HCT116 (cell line): ENCODE measurements around the gene TFDP1. TPM values are rescaled to one million over a fixed set of nuclear protein-coding genes. Genes with fewer than 3 reads are reported as not detected.

Experiments
- ATAC-seq: fragments of 200-7000 bp; cut with Tn5 transposase; 2 replicates; pipeline ENCODE4 v1.9.1; 2020; ENCODE audit warnings: mild to moderate bottlenecking, moderate library complexity
- BruUV-seq: library from RNA; stranded (reverse); fragments of 400-500 nt; replicated peaks from 2 replicates; lab custom pipeline; 2021; lab: Mats Ljungman, UMichigan
- CTCF ChIA-PET: fragments of 300-600 bp; sonication (Branson Sonifier 250); formaldehyde crosslinking; loops from one replicate; lab custom pipeline; 2021; ENCODE audit warnings: antibody characterized with exemption; lab: Charles Lee
- POLR2A ChIA-PET: fragments of 300-600, 350-600 bp; sonication (Branson Sonifier 250); formaldehyde crosslinking; loops from one replicate; lab custom pipeline; 2021; ENCODE audit warnings: antibody characterized with exemption; lab: Charles Lee
- RAD21 ChIA-PET, 2 experiments: fragments of 300-600 bp; sonication (Branson Sonifier 250); formaldehyde crosslinking; loops; one replicate each; lab custom pipeline; 2023; ENCODE audit warnings: low total read pairs in 2 of 2; ENCODE audit not compliant: uncharacterized antibody in 2 of 2, unreplicated experiment in 2 of 2, low non-redundant PET in 1 of 2; lab: Charles Lee
- DNase-seq: peaks from one replicate; pipeline ENCODE4 v3.0.0-alpha.2; 2010; ENCODE audit warnings: low read depth, low spot score
- H2AFZ ChIP-seq: fragments of 200-600 bp; shearing (Covaris generic), sonication (generic); 2 replicates; pipeline ENCODE4 v1.6.1; 2017; ENCODE audit warnings: low read depth, mixed run types, mixed read lengths, antibody characterized with exemption, low read length; ENCODE audit not compliant: poor library complexity, severe bottlenecking
- H3K27ac ChIP-seq: 2 replicates; pipeline ENCODE4 v1.5.1; 2012; ENCODE audit warnings: low read depth, low read length
- H3K27me3 ChIP-seq: fragments of 200-600 bp; sonication (generic); 2 replicates; pipeline ENCODE4 v1.6.1; 2016; ENCODE audit warnings: mixed run types, low read length, mixed read lengths; ENCODE audit not compliant: insufficient read depth
- H3K36me3 ChIP-seq, 2 experiments: fragments of 200-500 bp in 1 of 2; fragments of 200-600 bp in 1 of 2; sonication (Bioruptor generic) in 1 of 2; sonication (generic) in 1 of 2; 2 replicates each; pipeline versions ENCODE4 v1.5.1 to v1.6.1; 2014 to 2016; ENCODE audit warnings: low read length in 2 of 2, inconsistent platforms in 1 of 2, mixed read lengths in 1 of 2, mixed run types in 1 of 2; ENCODE audit not compliant: insufficient read depth in 2 of 2, control insufficient read depth in 1 of 2
- H3K4me1 ChIP-seq, 2 experiments: fragments of 200-600 bp in 1 of 2; sonication (generic) in 1 of 2; 2 replicates each; pipeline versions ENCODE4 v1.5.1 to v1.6.1; 2012 to 2017; ENCODE audit warnings: low read length in 2 of 2, inconsistent platforms in 1 of 2, mild to moderate bottlenecking in 1 of 2, mixed read lengths in 1 of 2, mixed run types in 1 of 2, moderate library complexity in 1 of 2; ENCODE audit not compliant: insufficient read depth in 2 of 2, control insufficient read depth in 1 of 2
- H3K4me2 ChIP-seq: fragments of 200-600 bp; sonication (generic); 2 replicates; pipeline ENCODE4 v1.6.1; 2017; ENCODE audit warnings: mixed run types, low read length, mixed read lengths
- H3K4me3 ChIP-seq, 2 experiments: fragments of 200-600 bp in 1 of 2; sonication (generic) in 1 of 2; replicated peaks in 1 of 2; 2 replicates each; pipeline ENCODE4 v1.5.1; 2011 to 2016; ENCODE audit warnings: low read length in 2 of 2, control low read depth in 1 of 2, low read depth in 1 of 2, mild to moderate bottlenecking in 1 of 2, mixed read lengths in 1 of 2, mixed run types in 1 of 2
- H3K79me2 ChIP-seq: fragments of 200-600 bp; sonication (generic); 2 replicates; pipeline ENCODE4 v1.6.1; 2017; ENCODE audit warnings: mild to moderate bottlenecking, mixed run types, low read length, moderate library complexity, mixed read lengths; ENCODE audit not compliant: insufficient read depth
- H3K9ac ChIP-seq: fragments of 200-600 bp; sonication (generic); 2 replicates; pipeline ENCODE4 v1.6.1; 2016; ENCODE audit warnings: low read length, mixed read lengths
- H3K9me2 ChIP-seq: fragments of 200-600 bp; sonication (generic), shearing (Covaris generic); 2 replicates; pipeline ENCODE4 v1.6.1; 2017; ENCODE audit warnings: mixed run types, mild to moderate bottlenecking, moderate library complexity; ENCODE audit not compliant: insufficient read depth
- H3K9me3 ChIP-seq, 2 experiments: fragments of 200-500 bp in 1 of 2; fragments of 200-600 bp in 1 of 2; sonication (Bioruptor generic) in 1 of 2; sonication (generic) in 1 of 2; 2 replicates each; pipeline ENCODE4 v1.6.1; 2014 to 2017; ENCODE audit warnings: low read length in 2 of 2, mixed read lengths in 2 of 2, inconsistent platforms in 1 of 2, low read depth in 1 of 2, mild to moderate bottlenecking in 1 of 2, mixed run types in 1 of 2, moderate library complexity in 1 of 2; ENCODE audit not compliant: control insufficient read depth in 1 of 2, insufficient read depth in 1 of 2
- H4K20me1 ChIP-seq: fragments of 200-600 bp; sonication (generic), shearing (Covaris generic); 2 replicates; pipeline ENCODE4 v1.6.1; 2017; ENCODE audit warnings: mixed run types, mild to moderate bottlenecking, moderate library complexity; ENCODE audit not compliant: insufficient read depth
- ATF3 ChIP-seq: IDR thresholded peaks from 2 replicates; pipeline ENCODE4 v1.6.1; 2012
- CEBPB ChIP-seq: IDR thresholded peaks from 2 replicates; pipeline ENCODE4 v1.6.1; 2012; ENCODE audit warnings: low read depth
- EGR1 ChIP-seq: IDR thresholded peaks from 2 replicates; pipeline ENCODE4 v1.6.1; 2012; ENCODE audit warnings: low read depth
- ELF1 ChIP-seq: IDR thresholded peaks from 2 replicates; pipeline ENCODE4 v1.6.1; 2012; ENCODE audit warnings: low read depth, borderline replicate concordance
- EZH2 ChIP-seq: fragments of 200-600 bp; sonication (generic); IDR thresholded peaks from 2 replicates; pipeline ENCODE4 v1.6.1; 2017; ENCODE audit warnings: antibody characterized with exemption, mixed run types
- EZH2phosphoT487 ChIP-seq: fragments of 200-600 bp; IDR thresholded peaks from 2 replicates; pipeline ENCODE4 v1.6.1; 2018; ENCODE audit warnings: antibody characterized with exemption, borderline replicate concordance
- FOSL1 ChIP-seq: IDR thresholded peaks from 2 replicates; pipeline ENCODE4 v1.6.1; 2012; ENCODE audit warnings: low read depth
- POLR2A ChIP-seq: IDR thresholded peaks from 2 replicates; pipeline ENCODE4 v1.7.0; 2011; ENCODE audit warnings: borderline replicate concordance; ENCODE audit not compliant: insufficient read depth, insufficient read length; ENCODE audit errors: extremely low read depth
- RAD21 ChIP-seq: IDR thresholded peaks from 2 replicates; pipeline ENCODE4 v1.6.1; 2012; ENCODE audit warnings: low read depth, mild to moderate bottlenecking
- SIN3A ChIP-seq: IDR thresholded peaks from 2 replicates; pipeline ENCODE4 v1.6.1; 2012; ENCODE audit warnings: low read depth
- YY1 ChIP-seq: IDR thresholded peaks from 2 replicates; pipeline ENCODE4 v1.6.1; 2011; ENCODE audit warnings: low read length, low read depth, moderate library complexity, mild to moderate bottlenecking; ENCODE audit not compliant: insufficient replicate concordance; ENCODE audit errors: extremely low read depth
- ZFX ChIP-seq: fragments of 450-650 bp; IDR thresholded peaks from 2 replicates; pipeline ENCODE4 v1.6.1; 2017
- intact Hi-C: fragments of 100-400 bp; cut with micrococcal nuclease; formaldehyde crosslinking; loops from 2 replicates; pipeline ENCODE4 v1.10.0; 2022
- total RNA-seq: library from RNA; stranded (reverse); gene quantifications from one replicate; pipeline ENCODE4 v1.2.1, GENCODE V29; 2021; ENCODE audit not compliant: unreplicated experiment

The TFDP1 gene
- total RNA-seq, 1 experiment from 2014 or later: 169 TPM

DNA sequence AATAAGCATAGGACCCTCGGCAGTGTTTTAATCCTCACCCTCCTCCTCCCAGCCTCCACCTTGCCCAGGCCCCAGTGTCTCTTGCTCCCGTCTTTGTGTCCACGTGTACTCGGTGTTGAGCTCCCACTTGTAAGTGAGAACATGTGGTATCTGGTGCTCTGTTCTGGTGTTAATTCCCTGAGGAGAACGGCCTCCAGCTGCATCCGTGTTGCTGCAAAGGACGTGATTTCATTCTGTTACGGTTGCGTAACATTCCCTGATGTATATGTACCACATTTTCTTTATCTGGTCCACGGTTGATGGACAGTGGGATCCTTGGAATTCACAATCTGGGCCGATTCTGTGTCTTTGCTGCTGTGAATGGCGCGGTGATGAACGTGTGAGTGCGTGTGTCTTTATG, 44.7 kb upstream of the TFDP1 start (continued):
- TF ChIP-seq YY1 (no peak), ZFX (no peak), EGR1 (no peak), EZH2phosphoT487 (no peak), POLR2A (no peak), EZH2 (no peak), ELF1 (no peak), CEBPB (no peak), SIN3A (no peak)

DNA sequence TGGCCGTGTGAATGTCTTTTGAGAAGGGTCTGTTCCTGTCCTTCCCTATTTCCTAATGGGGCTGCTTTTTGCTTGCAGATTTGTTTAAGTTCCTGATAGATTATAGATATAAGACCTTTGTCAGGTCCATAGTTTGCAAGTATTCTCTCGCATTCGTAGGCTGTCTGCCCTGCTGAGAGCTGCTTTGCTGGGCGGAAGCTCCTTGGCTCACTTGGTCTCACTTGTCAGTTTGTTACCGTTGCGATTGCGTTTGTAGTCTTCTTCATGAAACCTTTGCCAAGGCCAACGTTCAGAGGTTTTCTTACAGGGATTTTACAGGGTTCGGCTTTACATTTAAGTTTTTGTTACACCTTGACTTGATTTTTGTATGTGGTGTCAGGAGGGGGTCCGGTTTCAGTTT, 44.0 kb upstream of the TFDP1 start:
- CTCF ChIA-PET: no interaction called here
- Histone ChIP-seq H3K4me3 (no peak overlapping the region), H4K20me1 (no peaks in the 10 kb centered on the region), H2AFZ (no peak overlapping the region), H3K27me3 (no peaks in the 10 kb centered on the region), H3K27ac (no peak overlapping the region), H3K36me3 (no peaks in the 10 kb centered on the region; a peak in 1 of 4 replicates), H3K9me2 (no peaks in the 10 kb centered on the region), H3K4me1 (no peaks in the 10 kb centered on the region), H3K79me2 (peaks cover 3% of the 10 kb centered on the region; the same call in 1 of the 2 replicates), H3K9me3 (no peaks in the 10 kb centered on the region), H3K4me2 (no peak overlapping the region), H3K9ac (no peak overlapping the region)
- POLR2A ChIA-PET: no interaction called here
- TF ChIP-seq POLR2A: no peak
- TF ChIP-seq FOSL1: no peak
- no peak for TF ChIP-seq ATF3
- TF ChIP-seq RAD21: no peak
- TF ChIP-seq EGR1: no peak
- ATAC-seq (no peak), DNase-seq (no peak)
- intact Hi-C loops: no loop called here
- BruUV-seq: no TSS peak
- RAD21 ChIA-PET: no interaction called here
